GM08714 (cell line): ENCODE data around the gene TM7SF2.

Source experiments
- H3K4me3 ChIP-seq: fragments of 200-500 bp; sonication (Bioruptor generic); 2 replicates; pipeline ENCODE4 v1.5.1; 2014; ENCODE audit warnings: mild to moderate bottlenecking, low read length, inconsistent platforms
- ZNF274 ChIP-seq: IDR thresholded peaks from 2 replicates; pipeline ENCODE4 v1.6.1; 2012; ENCODE audit warnings: mild to moderate bottlenecking, low read depth, low read length

Gene TM7SF2

DNA sequence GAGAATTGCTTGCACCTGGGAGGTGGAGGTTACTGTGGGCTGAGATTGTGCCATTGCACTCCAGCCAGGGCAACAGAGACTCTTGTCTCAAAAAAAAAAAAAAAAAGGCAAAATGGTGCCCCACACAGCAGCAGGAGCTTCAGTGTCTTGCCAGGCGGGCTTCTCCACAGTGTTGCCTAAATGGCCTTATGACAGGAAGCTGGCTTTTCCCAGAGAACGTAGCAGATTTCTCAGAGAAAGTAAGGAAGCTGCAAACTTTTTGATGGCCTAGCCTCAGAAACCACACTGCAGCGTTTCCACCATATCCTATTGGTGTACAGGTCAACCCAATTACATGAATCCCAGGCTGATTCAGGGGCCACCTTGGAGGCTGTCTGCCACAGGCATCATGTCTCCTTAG is 45.7 kb downstream of the TM7SF2 start:
- no peak overlapping the region for H3K4me3 ChIP-seq

GRCh38 chr11:65159012-65159411 is 47.3 kb downstream of the TM7SF2 start:
- TF ChIP-seq ZNF274, result no peak
- no peak overlapping the region for H3K4me3 ChIP-seq

More for the DNA sequence above, 45.7 kb downstream of the TM7SF2 start:
- TF ChIP-seq ZNF274, result no peak

- no peak for TF ChIP-seq ZNF274
- no peak overlapping the region for H3K4me3 ChIP-seq
These were observed 49.0 kb downstream of the TM7SF2 start for GRCh38 chr11:65160643-65161042.

DNA sequence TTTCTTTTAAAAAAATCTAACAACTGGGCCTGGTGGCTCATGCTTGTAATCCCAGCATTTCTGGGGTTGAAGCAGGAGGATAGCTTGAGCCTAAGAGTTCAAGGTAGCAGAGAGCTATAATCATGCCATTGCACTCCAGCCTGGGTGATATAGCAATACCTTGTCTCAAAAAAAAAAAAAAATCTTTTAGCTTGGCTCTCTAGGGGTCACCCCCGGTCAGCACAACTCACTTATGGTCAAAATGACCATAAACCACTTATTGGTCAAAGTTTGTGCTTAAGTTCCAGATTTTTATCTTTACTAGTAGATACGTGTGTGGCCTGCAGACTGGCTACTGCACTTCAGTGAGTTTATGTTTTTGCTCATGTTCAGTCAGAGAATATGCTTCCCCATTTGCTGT is 52.0 kb downstream of the TM7SF2 start:
- TF ChIP-seq ZNF274, result no peak
- H3K4me3 ChIP-seq, result no peak overlapping the region
